Activated naive CD8-positive, alpha-beta T cell treated with anti-CD3 and anti-CD28 coated beads, Interleukin-2, amount 10 ng/mL, durations not matched to agents 7 days and 5 days (primary cell): ENCODE data around the gene MREG. TPM values are rescaled to one million over a fixed set of nuclear protein-coding genes. Genes with fewer than 3 reads are reported as not detected.
"Not testable (repeated sequence)": the region's sequence is repeated elsewhere in the genome, so short reads cannot be mapped to it uniquely, and the experiment has no call there.

Experiments
- ATAC-seq: fragments of 150-1000 bp; cut with Tn5 transposase; one replicate; pipeline ENCODE4 v1.10.0; 2021; ENCODE audit warnings: low read depth, moderate library complexity
- POLR2A ChIA-PET: fragments of 350-600 bp; sonication (Branson Sonifier 250); formaldehyde crosslinking; loops from one replicate; lab custom pipeline; 2021; ENCODE audit warnings: antibody characterized with exemption; lab: Charles Lee
- DNase-seq: peaks from one replicate; pipeline ENCODE4 v3.0.0; 2021
- H3K27ac Mint-ChIP-seq: one replicate; pipeline ENCODE4 v1.8.0; 2022; ENCODE audit warnings: mild to moderate bottlenecking, mixed read lengths
- H3K27me3 Mint-ChIP-seq: one replicate; pipeline ENCODE4 v1.8.0; 2022; ENCODE audit warnings: mild to moderate bottlenecking, moderate library complexity, mixed read lengths
- H3K36me3 Mint-ChIP-seq: one replicate; pipeline ENCODE4 v1.8.0; 2021; ENCODE audit warnings: mild to moderate bottlenecking, mixed read lengths
- H3K4me1 Mint-ChIP-seq: one replicate; pipeline ENCODE4 v1.8.0; 2021; ENCODE audit warnings: mixed read lengths
- H3K4me3 Mint-ChIP-seq: one replicate; pipeline ENCODE4 v1.8.0; 2022; ENCODE audit warnings: mild to moderate bottlenecking, moderate library complexity, mixed read lengths
- H3K9me3 Mint-ChIP-seq: one replicate; pipeline ENCODE4 v1.8.0; 2021; ENCODE audit warnings: mixed read lengths
- total RNA-seq, 2 experiments: library from RNA; stranded (reverse); gene quantifications; one replicate each; pipeline ENCODE4 v1.2.3, GENCODE V29; 2021

Gene MREG
- total RNA-seq, 2 experiments from 2014 or later = 7.0 to 8.5 TPM

DNA sequence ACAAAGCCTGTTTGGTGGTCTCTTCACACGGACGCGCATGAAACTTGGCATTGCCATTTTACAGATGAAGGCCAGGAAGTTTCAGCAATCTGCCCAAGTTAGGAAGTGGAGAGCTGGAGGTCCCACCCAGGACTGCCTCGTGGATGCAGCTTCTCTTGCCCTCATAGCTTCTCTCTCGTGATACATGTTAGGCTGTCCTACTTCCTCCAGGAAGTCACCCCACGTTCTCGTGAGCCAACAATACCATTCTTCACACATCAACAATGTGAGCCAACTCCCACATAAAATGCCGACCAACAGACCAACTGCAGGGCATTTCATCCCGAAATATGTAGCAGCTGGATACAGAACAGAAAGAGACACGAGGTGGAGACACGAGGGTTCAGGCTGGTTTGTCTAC lies 85.3 kb downstream of the MREG start:
- ATAC-seq (no peak), DNase-seq (no peak)
- no peak overlapping the region for H3K4me3 Mint-ChIP-seq
- no peaks in the 10 kb centered on the region for H3K36me3 Mint-ChIP-seq
- no peak overlapping the region for H3K27ac Mint-ChIP-seq
- H3K9me3 Mint-ChIP-seq = no peaks in the 10 kb centered on the region
- H3K27me3 Mint-ChIP-seq = peaks cover 3% of the 10 kb centered on the region
- H3K4me1 Mint-ChIP-seq = peaks cover 9% of the 10 kb centered on the region
- POLR2A ChIA-PET = no interaction called here

DNA sequence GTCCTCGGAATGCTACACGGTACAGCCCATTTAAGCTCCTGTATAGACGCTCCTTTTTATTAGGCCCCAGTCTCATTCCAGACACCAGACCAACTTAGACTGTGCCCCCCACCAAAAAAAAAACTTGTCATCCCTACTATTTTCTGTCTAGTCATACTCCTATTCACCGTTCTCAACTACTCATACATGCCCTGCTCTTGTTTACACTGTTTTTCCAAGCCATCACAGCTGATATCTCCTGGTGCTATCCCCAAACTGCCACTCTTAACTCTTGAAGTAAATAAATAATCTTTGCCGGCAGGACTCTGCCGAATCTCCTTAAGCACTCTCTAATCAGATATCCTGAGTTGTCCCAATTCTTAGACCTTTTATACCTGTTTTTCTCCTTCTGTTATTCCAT lies 86.4 kb downstream of the MREG start:
- H3K4me1 Mint-ChIP-seq, H3K4me3 Mint-ChIP-seq, ATAC-seq, H3K9me3 Mint-ChIP-seq, H3K27me3 Mint-ChIP-seq, POLR2A ChIA-PET, DNase-seq, H3K36me3 Mint-ChIP-seq, H3K27ac Mint-ChIP-seq: not testable (repeated sequence)

- no peaks in the 10 kb centered on the region for H3K9me3 Mint-ChIP-seq
- POLR2A ChIA-PET = no interaction called here
- H3K4me1 Mint-ChIP-seq = peaks cover 4% of the 10 kb centered on the region
- no peak for ATAC-seq
- H3K27ac Mint-ChIP-seq = no peak overlapping the region
- H3K4me3 Mint-ChIP-seq = no peak overlapping the region
- DNase-seq = no peak
- no peaks in the 10 kb centered on the region for H3K36me3 Mint-ChIP-seq
- H3K27me3 Mint-ChIP-seq = peaks cover 5% of the 10 kb centered on the region
These were observed 91.5 kb downstream of the MREG start for GRCh38 chr2:215921895-215922294.

- Mint-ChIP-seq H3K4me1 (peaks cover 11% of the 10 kb centered on the region), H3K4me3 (no peak overlapping the region), H3K9me3 (no peaks in the 10 kb centered on the region), H3K27ac (no peak overlapping the region), H3K36me3 (no peaks in the 10 kb centered on the region), H3K27me3 (peaks cover 7% of the 10 kb centered on the region)
- DNase-seq = peak; percentile 47
- POLR2A ChIA-PET = no interaction called here
- peak; percentile 86 for ATAC-seq
These were observed 92.9 kb downstream of the MREG start for GRCh38 chr2:215920244-215921100.

DNA sequence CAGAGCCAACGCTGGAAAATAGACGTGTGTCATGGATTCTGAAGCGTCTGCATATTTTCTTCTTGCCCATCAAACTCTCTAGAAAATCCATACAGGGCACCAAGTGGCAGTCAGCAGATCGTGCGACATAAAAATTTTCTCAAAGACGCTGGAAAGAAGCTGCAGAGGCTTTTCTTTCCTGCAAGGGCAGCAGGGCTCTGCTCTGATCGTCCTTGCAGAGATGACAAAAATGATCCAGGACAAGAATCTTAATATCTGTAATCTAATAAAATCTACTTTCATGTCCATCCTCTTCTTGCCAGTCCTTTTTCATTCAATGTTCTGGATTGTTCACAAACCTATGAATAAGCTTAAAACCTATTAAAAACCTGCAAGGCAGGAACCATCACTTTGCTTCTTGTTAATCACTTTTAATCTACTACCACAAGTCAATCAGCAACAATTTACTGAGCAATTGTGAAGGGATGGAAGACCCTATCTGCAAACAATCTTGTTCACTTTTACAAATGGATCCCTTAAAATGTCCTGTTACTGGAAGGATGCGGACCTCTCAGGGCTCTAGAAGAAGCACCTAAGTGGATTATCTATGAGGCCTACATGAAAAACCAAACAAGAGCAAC lies 93.6 kb downstream of the MREG start:
- no peaks in the 10 kb centered on the region for H3K36me3 Mint-ChIP-seq
- POLR2A ChIA-PET = no interaction called here
- ATAC-seq (no peak), DNase-seq (no peak)
- H3K27me3 Mint-ChIP-seq = peaks cover 7% of the 10 kb centered on the region
- H3K27ac Mint-ChIP-seq = no peak overlapping the region
- H3K4me1 Mint-ChIP-seq = peaks cover 14% of the 10 kb centered on the region
- H3K4me3 Mint-ChIP-seq = no peak overlapping the region
- no peaks in the 10 kb centered on the region for H3K9me3 Mint-ChIP-seq

DNA sequence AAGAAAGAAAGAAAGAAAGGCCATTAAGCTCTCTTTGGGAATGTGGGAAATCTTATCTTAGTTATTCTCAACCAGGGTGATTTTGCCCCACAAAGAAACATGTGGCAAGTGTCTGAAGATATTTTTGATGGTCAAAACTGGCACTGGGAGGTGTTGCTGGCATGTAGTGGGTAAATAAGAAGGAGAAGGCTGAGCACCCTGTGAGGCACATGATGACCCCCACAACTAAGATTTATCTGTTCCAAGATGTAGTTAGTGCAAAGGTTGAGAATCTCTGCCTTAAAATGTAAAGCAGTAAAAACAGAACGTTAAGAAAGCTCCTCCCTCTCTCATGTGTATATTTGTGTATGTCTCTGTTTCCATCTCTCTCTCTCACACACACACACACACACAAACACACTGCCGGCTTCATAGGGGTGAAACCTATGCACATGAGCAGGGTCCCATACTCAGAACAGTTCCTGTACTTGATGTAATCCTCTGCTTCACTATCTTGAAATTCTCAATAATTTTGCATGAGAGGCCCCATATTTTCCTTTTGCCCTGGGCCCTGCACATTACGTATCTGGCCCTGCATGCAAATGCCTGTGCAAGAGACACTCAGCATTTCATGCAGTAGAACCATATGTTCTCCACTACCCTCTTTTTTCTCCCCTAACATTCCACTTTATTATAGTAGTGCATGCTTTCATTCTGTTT lies 94.3 kb downstream of the MREG start:
- no peak for ATAC-seq
- no peak overlapping the region for H3K27ac Mint-ChIP-seq
- no peaks in the 10 kb centered on the region for H3K9me3 Mint-ChIP-seq

GRCh38 chr2:215917953-215918620 lies 95.3 kb downstream of the MREG start:
- Mint-ChIP-seq H3K27ac (no peak overlapping the region), H3K36me3 (no peaks in the 10 kb centered on the region), H3K4me3 (no peak overlapping the region), H3K27me3 (peaks cover 10% of the 10 kb centered on the region), H3K9me3 (no peaks in the 10 kb centered on the region), H3K4me1 (peaks cover 18% of the 10 kb centered on the region)
- DNase-seq (no peak), ATAC-seq (no peak)
- POLR2A ChIA-PET = no interaction called here

More for the DNA sequence above, 94.3 kb downstream of the MREG start:
- Mint-ChIP-seq H3K27me3 (peaks cover 10% of the 10 kb centered on the region), H3K4me3 (no peak overlapping the region), H3K4me1 (peaks cover 18% of the 10 kb centered on the region), H3K36me3 (no peaks in the 10 kb centered on the region)
- no peak for DNase-seq
- POLR2A ChIA-PET = no interaction called here

- Mint-ChIP-seq H3K27ac (no peak overlapping the region), H3K4me3 (peak overlapping the region; percentile 22), H3K4me1 (peaks cover 18% of the 10 kb centered on the region), H3K36me3 (no peaks in the 10 kb centered on the region), H3K27me3 (peaks cover 27% of the 10 kb centered on the region), H3K9me3 (no peaks in the 10 kb centered on the region)
- DNase-seq (no peak), ATAC-seq (no peak)
- POLR2A ChIA-PET = no interaction called here
These were observed 97.9 kb downstream of the MREG start for GRCh38 chr2:215915441-215915840.

GRCh38 chr2:215914777-215915165 lies 98.6 kb downstream of the MREG start:
- H3K9me3 Mint-ChIP-seq = no peaks in the 10 kb centered on the region
- no peak overlapping the region for H3K4me3 Mint-ChIP-seq
- H3K4me1 Mint-ChIP-seq = peaks cover 18% of the 10 kb centered on the region
- DNase-seq = no peak
- H3K27ac Mint-ChIP-seq = no peak overlapping the region
- peaks cover 33% of the 10 kb centered on the region for H3K27me3 Mint-ChIP-seq
- POLR2A ChIA-PET = no interaction called here
- ATAC-seq = no peak
- no peaks in the 10 kb centered on the region for H3K36me3 Mint-ChIP-seq

DNA sequence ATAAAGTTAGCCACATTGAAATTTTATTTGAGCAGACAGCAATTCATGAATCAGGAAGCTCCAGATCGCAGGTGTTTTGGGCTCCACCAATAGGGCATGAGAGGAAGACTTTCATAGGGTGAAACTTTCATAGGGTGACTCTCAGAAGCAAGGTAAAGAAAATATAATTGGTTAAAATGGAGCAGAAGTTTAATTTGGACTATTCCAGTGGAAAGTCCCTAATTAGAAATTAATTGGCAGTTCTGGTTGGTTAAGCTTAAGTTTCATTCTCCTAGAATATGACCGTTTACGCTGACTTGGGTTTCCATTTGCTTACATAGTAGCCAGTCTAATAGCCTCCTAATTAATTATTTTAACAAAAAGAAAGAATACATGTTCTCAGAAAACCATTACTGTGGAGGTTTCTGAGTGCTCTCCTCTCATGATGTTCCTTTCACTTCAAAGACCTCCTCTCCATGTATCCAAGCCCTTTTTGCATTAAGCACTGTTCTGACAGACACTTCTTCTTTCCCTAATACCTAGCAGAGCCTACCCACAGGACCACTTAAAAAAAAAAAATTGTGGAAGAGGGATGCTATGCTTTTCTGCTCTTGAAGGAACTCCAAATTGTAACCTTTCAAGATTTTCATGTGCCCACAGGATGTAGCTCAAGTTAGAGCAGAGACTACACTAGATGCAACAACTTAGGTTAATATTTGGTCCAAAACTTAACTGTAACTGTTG lies 99.1 kb downstream of the MREG start:
- no peak for DNase-seq
- H3K27ac Mint-ChIP-seq = no peak overlapping the region
- POLR2A ChIA-PET = no interaction called here
- peaks cover 18% of the 10 kb centered on the region for H3K4me1 Mint-ChIP-seq
- peaks cover 38% of the 10 kb centered on the region for H3K27me3 Mint-ChIP-seq
- no peak overlapping the region for H3K4me3 Mint-ChIP-seq
- H3K9me3 Mint-ChIP-seq = no peaks in the 10 kb centered on the region
- no peaks in the 10 kb centered on the region for H3K36me3 Mint-ChIP-seq
- ATAC-seq = no peak

DNA sequence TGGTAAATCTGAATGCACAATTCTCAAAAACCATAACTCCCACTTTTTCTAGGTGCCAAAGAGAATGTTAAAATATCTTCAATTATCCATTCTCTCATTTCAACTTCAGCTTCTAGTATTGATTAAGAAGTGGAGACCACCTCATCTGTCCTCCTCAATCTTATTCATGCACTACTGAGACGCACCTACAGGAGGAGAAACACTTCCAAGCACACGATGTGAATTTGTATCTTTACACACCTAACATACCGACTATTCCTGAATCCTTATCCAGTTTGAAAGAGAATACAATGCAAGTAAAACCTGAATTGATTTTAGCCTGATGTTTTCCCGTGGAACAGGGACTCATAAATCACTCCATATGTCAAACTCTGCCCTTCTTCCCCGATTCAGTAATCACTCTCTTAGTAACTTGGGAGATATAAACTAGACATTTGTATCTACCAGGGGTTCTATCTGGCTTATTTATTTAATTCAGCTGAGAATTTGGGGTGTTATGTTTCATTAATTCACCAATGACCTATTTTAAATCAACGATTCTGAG lies 101.0 kb downstream of the MREG start:
- DNase-seq (no peak), ATAC-seq (no peak)
- Mint-ChIP-seq H3K9me3 (no peaks in the 10 kb centered on the region), H3K27ac (no peak overlapping the region), H3K27me3 (peaks cover 47% of the 10 kb centered on the region), H3K4me1 (peaks cover 14% of the 10 kb centered on the region), H3K36me3 (no peaks in the 10 kb centered on the region), H3K4me3 (no peak overlapping the region)
- POLR2A ChIA-PET = no interaction called here

DNA sequence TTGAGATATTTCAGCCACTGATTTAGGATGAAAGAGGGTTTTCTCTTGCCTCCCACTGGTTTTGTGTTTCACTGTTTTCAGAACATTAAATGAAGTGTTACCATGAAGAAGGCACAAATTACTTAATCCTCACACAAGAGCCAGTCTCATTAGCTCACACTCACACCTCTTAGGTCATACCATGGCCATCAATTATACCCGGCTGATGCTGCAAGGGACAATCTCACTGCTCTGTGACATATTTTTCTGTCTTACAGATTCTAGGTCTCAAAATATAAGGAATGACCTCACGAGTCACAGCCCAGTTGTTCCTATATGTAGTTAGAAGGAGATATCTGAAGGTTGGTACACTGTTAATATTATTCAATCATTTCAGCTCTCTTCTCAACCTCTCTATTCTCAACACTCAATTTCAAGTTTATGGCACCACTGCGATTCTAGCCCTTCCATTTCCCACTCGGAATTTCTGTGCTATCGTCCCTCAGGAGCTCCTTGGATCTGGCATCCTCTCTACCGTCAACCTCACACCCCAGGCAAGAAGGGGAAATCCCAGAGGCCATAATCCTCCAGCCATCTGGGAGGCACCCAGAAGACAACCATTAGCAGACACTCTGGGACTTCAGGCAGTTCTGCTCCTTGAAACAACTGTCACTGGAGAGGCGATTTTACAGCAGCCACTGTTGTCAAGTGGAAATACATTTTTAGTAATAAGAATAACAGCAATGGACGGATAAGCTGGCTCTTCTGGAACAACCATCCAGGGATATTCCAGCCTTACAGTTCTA lies 101.9 kb downstream of the MREG start:
- H3K4me3 Mint-ChIP-seq = no peak overlapping the region
- no peak overlapping the region for H3K27ac Mint-ChIP-seq
- ATAC-seq (no peak), DNase-seq (no peak)
- peaks cover 12% of the 10 kb centered on the region for H3K4me1 Mint-ChIP-seq
- H3K27me3 Mint-ChIP-seq = peaks cover 45% of the 10 kb centered on the region
- H3K9me3 Mint-ChIP-seq = no peaks in the 10 kb centered on the region
- no peaks in the 10 kb centered on the region for H3K36me3 Mint-ChIP-seq
- POLR2A ChIA-PET = no interaction called here
